ENCODE results near the gene CORIN. TPM values are rescaled to one million over a fixed set of nuclear protein-coding genes. Genes with fewer than 3 reads are reported as not detected.

CORIN gene
- total and polyA plus RNA-seq, 2 of the 4 experiments (the other 2 are of a cell fraction) = 20.3 to 24.7 TPM

DNA sequence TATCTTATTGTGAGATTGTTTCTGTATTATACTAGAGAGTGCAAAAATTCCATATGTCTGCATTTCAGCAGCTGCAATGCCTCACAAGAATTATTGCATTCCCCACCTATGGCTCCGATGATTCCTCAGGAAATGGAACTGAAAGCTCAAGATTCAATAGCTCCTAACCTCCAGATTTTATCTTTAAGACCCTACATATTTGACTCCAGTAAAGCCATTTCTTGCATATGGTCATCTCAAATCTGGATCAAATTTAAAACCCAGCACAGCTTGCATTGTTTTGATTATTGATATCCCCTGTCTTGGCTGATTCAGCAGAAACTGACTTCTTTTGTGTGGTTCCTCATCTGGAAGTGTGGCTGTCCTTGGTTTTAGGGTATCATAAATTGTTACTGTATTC is 142.6 kb downstream of the CORIN start:
- Histone ChIP-seq H3K36me3 (ENCODE audit: control insufficient read depth, insufficient read depth, low read length) (no peaks in the 10 kb centered on the region), H3K18ac (ENCODE audit: low read depth, low read length) (no peak overlapping the region), H2BK20ac (ENCODE audit: low read depth, low read length) (no peak overlapping the region), H2BK120ac (ENCODE audit: low read depth, low read length) (no peak overlapping the region), H3K27ac (ENCODE audit: insufficient read depth, low read length) (no peak overlapping the region), H3K4me1 (ENCODE audit: control insufficient read depth, insufficient read depth, low read length) (no peaks in the 10 kb centered on the region), H2BK5ac (ENCODE audit: low read depth, low read length, poor library complexity, severe bottlenecking) (no peak overlapping the region), H3K9me3 (ENCODE audit: control insufficient read depth, insufficient read depth, low read length) (no peaks in the 10 kb centered on the region), H3K4ac (ENCODE audit: low read depth, low read length) (no peak overlapping the region), H3K9me1 (ENCODE audit: insufficient read depth, low read length) (no peaks in the 10 kb centered on the region), H3K9ac (ENCODE audit: low read depth, low read length) (no peak overlapping the region), H2BK15ac (ENCODE audit: low read depth, low read length) (no peak overlapping the region), H2AFZ (replicated peaks; ENCODE audit: low read length, poor library complexity) (no peak overlapping the region), H3K79me1 (ENCODE audit: low read depth in 1 of 2, low read length in 2 of 2) (no peaks in the 10 kb centered on the region), H4K20me1 (ENCODE audit: insufficient read depth, low read length) (no peaks in the 10 kb centered on the region), H3K4me3 (ENCODE audit: insufficient read depth, low read depth, low read length) (no peak overlapping the region), H4K5ac (ENCODE audit: low read depth, low read length) (no peak overlapping the region), H3K56ac (ENCODE audit: extremely low read depth, insufficient read depth, low read length) (no peak overlapping the region), H3K14ac (replicated peaks; ENCODE audit: low read depth, low read length) (no peak overlapping the region), H3K4me2 (ENCODE audit: low read depth, low read length) (no peak overlapping the region), H2AK5ac (ENCODE audit: low read depth, low read length) (no peak overlapping the region), H3K23ac (ENCODE audit: low read depth, low read length) (no peak overlapping the region), H4K8ac (ENCODE audit: low read depth in 2 of 2, low read length in 2 of 2) (no peak overlapping the region), H3K27me3 (ENCODE audit: control insufficient read depth, insufficient read depth, low read length) (peaks cover 5% of the 10 kb centered on the region), H4K91ac (ENCODE audit: insufficient read depth, low read depth, low read length) (no peak overlapping the region), H2AK9ac (replicated peaks; ENCODE audit: low read depth, low read length, poor library complexity) (no peak overlapping the region)
- in situ Hi-C loops (cut with MboI; ENCODE audit: low sequenced_read_pairs) (no loop called here), dilution Hi-C loops (cut with HindIII; ENCODE audit: low sequenced_read_pairs, unreplicated experiment) (no loop called here), intact Hi-C loops (cut with micrococcal nuclease) (no loop called here)
- ChIA-PET CTCF (interaction anchor here (1.0 kb wide), 1 partner anchor 45 kb away, joined by 3 read pairs; no protein-coding TSS in a partner anchor), POLR2A (ENCODE audit: unreplicated experiment) (no interaction called here)
- no peak for DNase-seq
- WGBS, 2 experiments (ENCODE audit: extremely low coverage in 2 of 2, insufficient read length in 1 of 2) = 29% methylated on average over 1 of the region's 1 CpG; no CpG with 5 or more reads in 1 of the 2 experiments
- ATAC-seq (ENCODE audit: low read depth) = no peak
- TF ChIP-seq CHD1 (IDR thresholded peaks at IDR 0.05; ENCODE audit: low read depth, low read length) (no peak), FOS (IDR thresholded peaks at IDR 0.05; ENCODE audit: low read depth, low read length) (no peak), RCOR1 (IDR thresholded peaks at IDR 0.05; ENCODE audit: insufficient replicate concordance, low read length) (no peak), MAZ (IDR thresholded peaks at IDR 0.05; ENCODE audit: borderline replicate concordance, low read depth, low read length) (no peak), NFE2L2 (IDR thresholded peaks at IDR 0.05; ENCODE audit: low read depth, low read length) (no peak), MXI1 (IDR thresholded peaks at IDR 0.05; ENCODE audit: borderline replicate concordance, low read depth, low read length) (no peak), RFX5 (IDR thresholded peaks at IDR 0.05; ENCODE audit: low read depth, low read length) (no peak), BHLHE40 (IDR thresholded peaks at IDR 0.05; ENCODE audit: low read depth, low read length) (no peak), MAFK (IDR thresholded peaks at IDR 0.05; ENCODE audit: low read depth, low read length) (no peak), SMC3 (IDR thresholded peaks at IDR 0.05; ENCODE audit: low read depth, low read length) (no peak), RAD21 (IDR thresholded peaks at IDR 0.05; ENCODE audit: low read length) (no peak), POLR2A (IDR thresholded peaks at IDR 0.05; ENCODE audit: low read depth, low read length) (no peak), CEBPB (IDR thresholded peaks at IDR 0.05; ENCODE audit: low read depth, low read length) (no peak)
- TF ChIP-seq, protein P1, sequence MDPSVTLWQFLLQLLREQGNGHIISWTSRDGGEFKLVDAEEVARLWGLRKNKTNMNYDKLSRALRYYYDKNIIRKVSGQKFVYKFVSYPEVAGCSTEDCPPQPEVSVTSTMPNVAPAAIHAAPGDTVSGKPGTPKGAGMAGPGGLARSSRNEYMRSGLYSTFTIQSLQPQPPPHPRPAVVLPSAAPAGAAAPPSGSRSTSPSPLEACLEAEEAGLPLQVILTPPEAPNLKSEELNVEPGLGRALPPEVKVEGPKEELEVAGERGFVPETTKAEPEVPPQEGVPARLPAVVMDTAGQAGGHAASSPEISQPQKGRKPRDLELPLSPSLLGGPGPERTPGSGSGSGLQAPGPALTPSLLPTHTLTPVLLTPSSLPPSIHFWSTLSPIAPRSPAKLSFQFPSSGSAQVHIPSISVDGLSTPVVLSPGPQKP (IDR thresholded peaks at IDR 0.05; ENCODE audit: borderline replicate concordance, low read depth, low read length) = no peak
- TF ChIP-seq, protein P2, sequence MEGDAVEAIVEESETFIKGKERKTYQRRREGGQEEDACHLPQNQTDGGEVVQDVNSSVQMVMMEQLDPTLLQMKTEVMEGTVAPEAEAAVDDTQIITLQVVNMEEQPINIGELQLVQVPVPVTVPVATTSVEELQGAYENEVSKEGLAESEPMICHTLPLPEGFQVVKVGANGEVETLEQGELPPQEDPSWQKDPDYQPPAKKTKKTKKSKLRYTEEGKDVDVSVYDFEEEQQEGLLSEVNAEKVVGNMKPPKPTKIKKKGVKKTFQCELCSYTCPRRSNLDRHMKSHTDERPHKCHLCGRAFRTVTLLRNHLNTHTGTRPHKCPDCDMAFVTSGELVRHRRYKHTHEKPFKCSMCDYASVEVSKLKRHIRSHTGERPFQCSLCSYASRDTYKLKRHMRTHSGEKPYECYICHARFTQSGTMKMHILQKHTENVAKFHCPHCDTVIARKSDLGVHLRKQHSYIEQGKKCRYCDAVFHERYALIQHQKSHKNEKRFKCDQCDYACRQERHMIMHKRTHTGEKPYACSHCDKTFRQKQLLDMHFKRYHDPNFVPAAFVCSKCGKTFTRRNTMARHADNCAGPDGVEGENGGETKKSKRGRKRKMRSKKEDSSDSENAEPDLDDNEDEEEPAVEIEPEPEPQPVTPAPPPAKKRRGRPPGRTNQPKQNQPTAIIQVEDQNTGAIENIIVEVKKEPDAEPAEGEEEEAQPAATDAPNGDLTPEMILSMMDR (conservative IDR thresholded peaks at IDR 0.05; ENCODE audit: low read depth, low read length) = no peak
- TF ChIP-seq, protein P3, sequence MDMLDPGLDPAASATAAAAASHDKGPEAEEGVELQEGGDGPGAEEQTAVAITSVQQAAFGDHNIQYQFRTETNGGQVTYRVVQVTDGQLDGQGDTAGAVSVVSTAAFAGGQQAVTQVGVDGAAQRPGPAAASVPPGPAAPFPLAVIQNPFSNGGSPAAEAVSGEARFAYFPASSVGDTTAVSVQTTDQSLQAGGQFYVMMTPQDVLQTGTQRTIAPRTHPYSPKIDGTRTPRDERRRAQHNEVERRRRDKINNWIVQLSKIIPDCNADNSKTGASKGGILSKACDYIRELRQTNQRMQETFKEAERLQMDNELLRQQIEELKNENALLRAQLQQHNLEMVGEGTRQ (IDR thresholded peaks at IDR 0.05; ENCODE audit: low read depth, low read length) = no peak
- no TSS peak for BruUV-seq (replicated peaks)
